HG02610 (cell line): ENCODE results near the gene GRID2IP.

Experiments
- ATAC-seq: cut with Tn5 transposase; IDR thresholded peaks from one replicate; pipeline ENCODE4 v1.9.1; 2021; ENCODE audit warnings: mild to moderate bottlenecking, moderate library complexity; ENCODE audit not compliant: unreplicated experiment

Gene GRID2IP

GRCh38 chr7:6528401-6529130 lies 22.7 kb downstream of the GRID2IP start:
- ATAC-seq = no peak

- ATAC-seq = no peak
These were observed 24.3 kb downstream of the GRID2IP start for GRCh38 chr7:6526997-6527378.

GRCh38 chr7:6520163-6520981 lies 30.9 kb downstream of the GRID2IP start:
- ATAC-seq = no peak

GRCh38 chr7:6516387-6516983 lies 34.8 kb downstream of the GRID2IP start:
- peak; percentile 52 for ATAC-seq

- ATAC-seq = no peak
These were observed 37.7 kb downstream of the GRID2IP start for GRCh38 chr7:6513541-6513940.

GRCh38 chr7:6512892-6513291 lies 38.4 kb downstream of the GRID2IP start:
- ATAC-seq = no peak

- no peak for ATAC-seq
These were observed 40.7 kb downstream of the GRID2IP start for GRCh38 chr7:6510476-6511133.

- no peak for ATAC-seq
These were observed 42.3 kb downstream of the GRID2IP start for GRCh38 chr7:6508950-6509349.

- ATAC-seq = no peak
These were observed 42.7 kb downstream of the GRID2IP start for GRCh38 chr7:6508539-6508938.

- ATAC-seq = no peak
These were observed 43.4 kb downstream of the GRID2IP start for GRCh38 chr7:6507906-6508305.

- no peak for ATAC-seq
These were observed 45.3 kb downstream of the GRID2IP start for GRCh38 chr7:6505685-6506559.

GRCh38 chr7:6504996-6505395 lies 46.3 kb downstream of the GRID2IP start:
- ATAC-seq = no peak

GRCh38 chr7:6502886-6503285 lies 48.4 kb downstream of the GRID2IP start:
- no peak for ATAC-seq

GRCh38 chr7:6501586-6502564 lies 49.4 kb downstream of the GRID2IP start:
- no peak for ATAC-seq

- ATAC-seq = no peak
These were observed 50.6 kb downstream of the GRID2IP start for GRCh38 chr7:6500691-6501090.

GRCh38 chr7:6497994-6498393 lies 53.3 kb downstream of the GRID2IP start:
- ATAC-seq = no peak

- ATAC-seq = no peak
These were observed 53.7 kb downstream of the GRID2IP start for GRCh38 chr7:6497637-6497905.

- no peak for ATAC-seq
These were observed 54.2 kb downstream of the GRID2IP start for GRCh38 chr7:6496842-6497636.
